ENCODE measurements around the gene SLC15A5.

GRCh38 chr12:16258963-16259362 lies 18.5 kb downstream of the SLC15A5 start:
- no peak for TF ChIP-seq MAFK (IDR thresholded peaks at IDR 0.05; ENCODE audit: low read depth, low read length)
- no peak for TF ChIP-seq CTCF (conservative IDR thresholded peaks at IDR 0.05; ENCODE audit: low read depth, low read length)
- no peak for TF ChIP-seq RFX5 (IDR thresholded peaks at IDR 0.05; ENCODE audit: low read depth, low read length)
- no peak for TF ChIP-seq POLR2A (IDR thresholded peaks at IDR 0.05; ENCODE audit: low read depth, low read length)
- no peak for TF ChIP-seq RCOR1 (IDR thresholded peaks at IDR 0.05; ENCODE audit: insufficient replicate concordance, low read length)
- TF ChIP-seq SMC3 (IDR thresholded peaks at IDR 0.05; ENCODE audit: low read depth, low read length), result no peak

Data from IMR-90 (cell line).